Activated CD8-positive, alpha-beta memory T cell treated with anti-CD3 and anti-CD28 coated beads for 36 hours (primary cell): ENCODE results near the gene C11orf16. TPM values are rescaled to one million over a fixed set of nuclear protein-coding genes. Genes with fewer than 3 reads are reported as not detected.
"Not testable (repeated sequence)": the region's sequence is repeated elsewhere in the genome, so short reads cannot be mapped to it uniquely, and the experiment has no call there.

ENCODE experiments used
- CTCF ChIA-PET: fragments of 350-600 bp; sonication (Branson Sonifier 250); formaldehyde crosslinking; loops from one replicate; lab custom pipeline; 2021; ENCODE audit warnings: antibody characterized with exemption; lab: Charles Lee
- POLR2A ChIA-PET: fragments of 350-600 bp; sonication (Branson Sonifier 250); formaldehyde crosslinking; loops from one replicate; lab custom pipeline; 2021; ENCODE audit warnings: antibody characterized with exemption; lab: Charles Lee
- total RNA-seq, 2 experiments: library from RNA; stranded (reverse); gene quantifications; one replicate each; pipeline ENCODE4 v1.2.3, GENCODE V29; 2021

The C11orf16 gene
- not detected for total RNA-seq

GRCh38 chr11:8932564-8933180 lies at the start of gene C11orf16:
TSS of gene C11orf16 (minus strand) at chr11:8932947. CDS start at chr11:8932308, 639 bp downstream.
- POLR2A ChIA-PET = no interaction called here
- CTCF ChIA-PET = no interaction called here

- ChIA-PET POLR2A (no interaction called here), CTCF (no interaction called here)
Measured at GRCh38 chr11:8980485-8980884, 47.7 kb upstream of the C11orf16 start.

GRCh38 chr11:8979365-8979764 lies 46.6 kb upstream of the C11orf16 start:
- POLR2A ChIA-PET, CTCF ChIA-PET: not testable (repeated sequence)

GRCh38 chr11:8973121-8973520 lies 40.4 kb upstream of the C11orf16 start:
- CTCF ChIA-PET = no interaction called here
- POLR2A ChIA-PET = no interaction called here

GRCh38 chr11:8971924-8972316 lies 39.2 kb upstream of the C11orf16 start:
- CTCF ChIA-PET = interaction anchor here (0.6 kb wide), 1 partner anchor 60 kb away, joined by 3 read pairs; no protein-coding TSS in a partner anchor
- POLR2A ChIA-PET = no interaction called here

GRCh38 chr11:8971196-8971923 lies 38.6 kb upstream of the C11orf16 start:
- POLR2A ChIA-PET = no interaction called here
- CTCF ChIA-PET = no interaction called here

GRCh38 chr11:8967184-8967583 lies 34.4 kb upstream of the C11orf16 start:
- ChIA-PET CTCF (no interaction called here), POLR2A (no interaction called here)

- POLR2A ChIA-PET = interaction anchor here (0.7 to 2.1 kb wide), 6 partner anchors 39 to 283 kb away, joined by 3 to 16 read pairs (median 3); partner anchors contain the start of genes AKIP1 and NRIP3
- CTCF ChIA-PET = interaction anchor here (0.5 to 1.7 kb wide), 5 partner anchors 11 to 1969 kb away, joined by 4 to 6 read pairs (median 4); partner anchors contain the start of gene AKIP1
Measured at GRCh38 chr11:8964324-8965320, 31.9 kb upstream of the C11orf16 start, which contains the start of gene TMEM9B. TSS of gene TMEM9B (minus strand) at chr11:8964442. CDS start at chr11:8964313, 129 bp downstream.

GRCh38 chr11:8963569-8964323 lies 31.0 kb upstream of the C11orf16 start:
- CTCF ChIA-PET = interaction anchor here (1.0 to 1.7 kb wide), 4 partner anchors 10 to 53 kb away, joined by 4 to 6 read pairs (median 4); partner anchors contain the start of gene AKIP1
- POLR2A ChIA-PET = interaction anchor here (0.7 to 2.1 kb wide), 7 partner anchors 40 to 610 kb away, joined by 3 to 16 read pairs (median 3); partner anchors contain the start of genes AKIP1, NRIP3 and WEE1

GRCh38 chr11:8962841-8963240 lies 30.1 kb upstream of the C11orf16 start:
- ChIA-PET POLR2A (interaction anchor here (0.6 to 1.2 kb wide), 2 partner anchors 51 to 279 kb away, joined by 3 to 6 read pairs; no protein-coding TSS in a partner anchor), CTCF (no interaction called here)

GRCh38 chr11:8961401-8961800 lies 28.7 kb upstream of the C11orf16 start:
- POLR2A ChIA-PET = interaction anchor here (0.6 kb wide), 1 partner anchor 49 kb away, joined by 3 read pairs; no protein-coding TSS in a partner anchor
- CTCF ChIA-PET = no interaction called here

- ChIA-PET POLR2A (interaction anchor here (1.0 kb wide), 1 partner anchor 271 kb away, joined by 4 read pairs; no protein-coding TSS in a partner anchor), CTCF (interaction anchor here (0.6 to 2.6 kb wide), 10 partner anchors 24 to 500 kb away, joined by 3 to 14 read pairs (median 4); partner anchors contain the start of gene AKIP1)
Measured at GRCh38 chr11:8959546-8960166, 26.9 kb upstream of the C11orf16 start.

- ChIA-PET CTCF (interaction anchor here (0.9 kb wide), 1 partner anchor 198 kb away, joined by 3 read pairs; no protein-coding TSS in a partner anchor), POLR2A (no interaction called here)
Measured at GRCh38 chr11:8956860-8957259, 24.1 kb upstream of the C11orf16 start.

GRCh38 chr11:8948886-8949285 lies 16.1 kb upstream of the C11orf16 start:
- POLR2A ChIA-PET = no interaction called here
- CTCF ChIA-PET = no interaction called here

- POLR2A ChIA-PET = no interaction called here
- CTCF ChIA-PET = interaction anchor here (0.6 kb wide), 1 partner anchor 10 kb away, joined by 3 read pairs; no protein-coding TSS in a partner anchor
Measured at GRCh38 chr11:8947230-8947943, 14.6 kb upstream of the C11orf16 start.

GRCh38 chr11:8942518-8943066 lies 9.8 kb upstream of the C11orf16 start, which contains the start of gene ASCL3:
TSS of gene ASCL3 (minus strand) at chr11:8943016. CDS start at chr11:8938161, 4,855 bp downstream.
- POLR2A ChIA-PET = no interaction called here
- CTCF ChIA-PET = no interaction called here
